Measurements from ENCODE around the gene BPIFB2.

The BPIFB2 gene

DNA sequence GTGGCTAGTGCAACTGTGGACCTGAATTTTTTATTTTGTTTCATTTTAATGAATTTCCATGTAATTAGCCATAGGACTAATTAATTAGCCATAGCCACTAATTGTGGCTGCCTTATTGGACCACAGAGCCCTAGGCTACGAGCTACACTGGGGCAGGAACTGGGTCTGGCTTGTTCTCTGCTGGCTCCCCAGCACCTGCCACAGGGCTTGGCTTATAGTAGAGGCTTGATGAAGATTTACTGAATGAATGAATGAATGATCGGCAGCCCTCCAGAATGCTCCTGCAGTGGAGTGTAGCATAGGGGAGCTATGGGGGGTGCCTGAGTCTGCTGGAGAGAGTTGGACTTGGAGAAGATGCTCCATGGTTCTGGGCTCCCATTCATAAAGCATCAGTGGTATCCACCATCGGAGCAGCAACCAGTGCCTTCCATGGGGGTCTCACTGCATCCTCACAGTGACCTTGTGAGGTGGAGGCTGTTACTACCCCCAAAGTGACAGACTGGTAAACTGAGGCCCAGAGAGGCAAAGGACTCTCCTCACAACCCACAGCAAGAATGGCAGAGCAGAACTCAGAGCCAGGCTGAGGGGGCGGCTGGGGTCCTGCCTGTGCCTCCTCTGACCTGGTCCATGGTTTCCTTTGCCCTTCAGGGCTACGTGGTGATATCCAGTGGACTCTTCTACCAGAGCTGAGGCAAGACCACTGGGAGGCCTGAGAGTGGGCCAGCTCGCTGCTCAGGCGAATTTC, 15.4 kb downstream of the BPIFB2 start:
- DNase-seq = no peak

DNA sequence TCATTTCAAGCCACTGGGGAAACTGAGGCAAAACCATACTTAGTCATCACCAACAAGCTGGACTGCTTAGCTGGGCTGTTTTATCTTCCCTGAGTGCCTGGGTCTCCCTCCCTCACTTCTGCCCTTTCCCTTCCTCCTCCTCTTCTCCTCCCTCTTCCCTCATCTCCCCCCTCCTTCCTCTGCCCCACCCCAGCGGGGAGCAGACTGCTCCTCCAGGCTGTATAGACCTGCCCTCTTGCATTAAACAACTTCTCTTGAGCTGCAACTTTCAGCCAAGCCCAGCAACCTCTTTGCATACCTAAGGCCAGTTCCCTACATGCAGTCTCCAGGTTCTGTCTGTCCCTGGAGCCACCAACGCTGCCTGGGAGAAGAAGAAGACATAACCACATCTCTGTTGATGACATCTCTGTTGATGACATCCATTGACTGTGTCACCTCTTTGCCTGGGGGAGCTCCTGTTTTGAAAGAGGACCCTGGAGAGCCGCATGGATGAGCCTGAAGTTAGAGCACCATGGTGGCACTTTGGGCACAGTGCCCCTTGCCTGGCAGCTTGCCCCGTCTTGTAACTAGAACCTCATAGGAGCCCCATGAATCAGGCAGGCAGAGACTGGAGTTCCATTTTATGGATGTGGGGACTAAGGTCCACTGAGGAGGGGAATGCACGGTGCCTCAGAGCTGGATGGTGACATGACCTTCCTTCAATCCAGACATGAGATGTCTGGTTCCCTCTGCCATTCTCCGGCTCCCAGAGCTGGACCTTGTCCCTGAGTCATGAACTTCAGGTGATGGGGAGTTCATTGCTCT, 16.1 kb downstream of the BPIFB2 start:
- no peak for DNase-seq

DNA sequence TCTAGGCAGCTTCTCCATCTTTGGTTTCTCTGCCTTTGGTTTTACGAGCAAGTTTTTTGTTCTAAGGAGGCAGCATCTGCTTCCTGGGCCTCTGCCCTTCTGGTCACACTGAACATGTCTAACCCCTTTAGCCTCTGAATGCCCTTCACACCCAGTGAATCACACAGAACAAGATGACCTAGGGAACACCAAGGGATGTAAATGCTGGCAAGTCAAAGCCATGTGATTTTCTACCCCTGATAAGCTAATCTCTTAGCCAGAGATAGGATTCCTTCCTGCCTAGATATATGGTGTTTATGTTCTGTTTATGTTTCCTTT, 16.7 kb downstream of the BPIFB2 start:
- DNase-seq = no peak

DNA sequence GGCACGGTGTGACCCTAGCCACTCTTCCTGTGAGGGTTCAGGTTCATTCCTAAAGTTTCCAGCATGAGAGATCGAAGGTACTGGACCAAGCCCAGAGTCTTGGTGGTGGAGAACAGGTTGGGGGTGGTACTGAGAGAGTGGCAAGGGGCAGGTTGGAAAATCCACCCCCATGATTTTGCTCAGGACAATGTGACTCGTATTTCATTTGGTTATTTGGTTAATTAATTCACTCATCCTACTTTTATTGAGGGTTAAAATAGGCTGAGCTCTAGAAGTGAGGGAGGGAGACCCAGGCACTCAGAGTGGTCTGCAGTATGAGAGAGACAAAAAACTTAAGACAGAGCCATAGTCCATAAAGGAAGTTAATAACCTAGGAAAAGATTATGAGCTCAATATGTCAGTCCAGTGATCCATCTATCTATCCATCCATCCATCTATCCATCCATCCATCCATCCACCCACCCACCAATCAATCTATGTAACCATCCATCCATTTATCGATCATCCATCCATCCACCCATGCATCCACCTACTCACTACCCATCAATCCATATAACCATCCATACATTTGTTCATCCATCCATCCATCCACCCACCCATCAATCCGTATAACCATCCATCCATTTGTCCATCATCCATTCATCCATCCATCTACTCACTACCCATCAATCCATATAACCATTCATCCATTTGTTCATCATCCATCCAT, 17.3 kb downstream of the BPIFB2 start:
- DNase-seq = no peak

DNA sequence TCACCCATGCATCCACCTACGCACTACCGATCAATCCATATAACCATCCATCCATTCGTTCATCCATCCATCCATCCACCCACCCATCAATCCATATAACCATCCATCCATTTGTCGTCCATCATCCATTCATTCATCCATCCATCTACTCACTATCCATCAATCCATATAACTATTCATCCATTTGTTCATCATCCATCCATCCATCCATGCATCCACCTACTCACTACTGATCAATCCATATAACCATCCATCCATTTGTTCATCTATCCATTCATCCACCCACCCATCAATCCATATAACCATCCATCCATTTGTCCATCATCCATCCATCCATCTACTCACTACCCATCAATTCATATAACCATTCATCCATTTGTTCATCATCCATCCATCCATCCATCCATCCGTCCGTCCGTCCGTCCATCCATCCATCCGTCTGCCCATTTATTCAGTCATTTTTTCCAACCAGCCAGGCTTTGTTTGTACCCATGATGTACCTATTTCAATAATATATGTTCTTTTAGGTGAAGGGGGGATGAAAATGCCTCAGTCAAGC, 17.9 kb downstream of the BPIFB2 start:
- DNase-seq = no peak

DNA sequence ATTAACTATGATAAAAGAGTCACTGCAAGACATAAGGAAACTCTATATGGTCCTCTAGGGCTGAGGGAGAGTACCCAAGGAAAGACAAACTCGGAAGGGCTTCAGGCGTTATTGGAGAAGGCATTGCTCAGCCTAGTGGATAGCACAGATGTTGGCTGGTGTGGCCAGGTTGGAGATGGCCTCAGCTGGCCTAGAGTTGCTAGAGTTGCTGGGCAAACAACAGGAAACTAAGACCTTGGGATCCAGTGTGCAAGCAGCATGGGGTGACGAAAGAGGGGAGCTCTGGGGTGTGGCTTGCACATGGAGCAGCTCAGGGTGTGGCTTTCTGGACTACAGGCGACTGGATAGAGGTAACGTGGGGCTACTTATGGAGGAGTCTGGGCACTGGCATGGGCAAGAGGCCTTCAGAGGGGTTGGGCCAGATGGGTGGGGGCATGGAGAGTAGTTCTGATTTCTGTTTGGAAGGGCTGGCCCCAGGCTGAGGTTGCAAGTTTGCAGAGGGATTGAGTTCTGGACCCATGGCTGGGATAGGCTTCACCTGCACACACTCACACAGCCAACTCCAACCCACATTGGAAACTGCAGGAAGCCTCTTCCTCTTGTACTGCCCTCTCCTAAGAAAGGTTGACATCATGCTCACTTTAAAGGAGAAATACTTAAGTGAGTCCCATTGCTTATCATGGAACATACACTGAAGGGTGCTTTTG, 18.7 kb downstream of the BPIFB2 start:
- no peak for DNase-seq

DNA sequence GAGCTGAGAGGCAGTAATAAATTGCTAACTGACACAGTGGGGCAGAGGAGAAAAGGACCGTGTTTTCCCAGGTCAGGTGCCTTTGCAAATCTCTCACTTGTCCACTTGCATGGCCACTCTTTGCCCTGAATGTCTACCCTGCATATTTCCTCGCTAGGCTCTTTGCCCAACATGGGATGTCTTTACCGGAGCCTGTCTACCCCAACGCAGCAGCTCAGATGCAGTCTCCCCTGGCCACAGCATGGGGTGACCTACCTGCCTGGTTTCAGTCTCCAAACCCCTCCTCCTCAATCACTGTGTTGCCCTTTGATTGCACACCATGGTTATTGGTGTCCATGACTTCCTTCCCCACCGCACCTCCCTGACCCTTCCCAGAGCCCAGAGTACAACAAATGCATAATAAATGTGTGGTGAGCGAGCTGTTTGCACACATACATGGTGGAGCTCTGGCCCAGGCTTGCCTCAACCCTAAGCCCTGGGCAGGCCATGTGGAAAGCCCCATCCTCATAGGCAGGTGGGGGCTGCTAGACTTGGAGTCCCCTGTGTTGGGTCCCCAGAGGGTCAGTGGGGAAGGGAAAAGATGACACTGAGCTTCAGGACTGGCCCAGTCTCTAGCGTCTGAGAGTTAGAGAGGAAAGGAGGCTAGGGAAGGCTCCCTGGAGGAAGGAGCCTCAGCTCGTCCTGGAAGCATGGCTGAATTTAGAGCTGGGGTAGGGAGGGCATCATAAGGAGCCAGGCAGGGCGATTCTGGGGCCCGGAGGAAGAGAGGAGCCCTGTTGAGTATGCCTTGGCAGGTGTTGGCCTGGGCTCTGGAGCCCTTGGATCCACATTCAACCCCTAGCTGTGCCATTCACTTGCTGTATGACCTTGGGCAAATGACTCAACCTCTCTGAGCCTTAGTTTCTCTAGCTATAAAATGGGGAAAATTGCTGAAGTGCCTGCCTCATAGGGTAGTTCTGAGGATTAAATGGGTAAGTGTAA, 19.6 kb downstream of the BPIFB2 start:
- no peak for DNase-seq

DNA sequence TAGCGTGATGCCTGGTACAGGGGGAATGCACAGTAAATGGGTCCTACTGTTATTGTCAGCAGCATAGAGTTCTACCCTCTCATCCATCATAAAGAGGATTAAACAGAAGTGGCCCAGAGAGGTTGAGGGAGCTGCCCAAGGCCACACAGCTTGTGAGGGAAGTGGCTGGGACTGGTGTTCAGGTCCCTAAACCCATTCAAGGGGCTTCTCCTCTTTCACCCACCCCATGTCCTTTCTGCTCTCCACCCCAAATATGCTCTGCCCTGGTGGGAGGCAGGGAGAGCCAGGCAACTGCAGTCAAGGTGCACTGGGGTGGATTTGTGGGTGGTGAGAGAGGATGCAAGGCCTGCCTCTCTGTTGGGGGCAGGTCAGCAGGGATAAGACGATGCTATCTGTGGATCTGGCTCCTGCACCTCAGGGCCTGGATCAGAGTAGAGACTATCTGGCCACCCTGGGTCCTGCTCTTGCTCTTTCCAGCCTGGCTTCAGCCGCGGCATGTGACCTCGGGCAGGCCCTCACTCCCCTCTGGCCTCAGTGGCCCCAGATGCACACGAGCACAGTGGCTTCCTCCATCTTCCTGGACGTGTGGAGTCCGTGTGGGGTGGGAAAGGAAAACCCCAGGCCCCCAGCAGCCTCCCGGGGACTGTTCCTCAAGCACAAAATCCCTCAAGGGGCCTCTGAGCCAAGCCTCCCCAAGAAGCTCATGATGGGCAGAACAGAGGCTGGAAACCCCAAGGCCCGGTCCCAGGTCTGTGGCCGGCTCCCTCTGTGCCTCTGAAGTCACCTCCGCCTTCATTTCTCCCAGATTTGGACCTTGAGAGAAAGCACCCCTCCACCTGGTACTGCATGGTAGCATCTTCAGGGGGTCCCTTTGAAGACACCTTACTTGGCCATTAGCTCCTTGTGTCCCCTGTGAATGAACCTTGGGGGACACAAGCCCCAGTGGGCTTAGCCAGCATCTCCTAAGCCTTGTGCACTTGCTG, 20.6 kb downstream of the BPIFB2 start:
- DNase-seq = no peak

DNA sequence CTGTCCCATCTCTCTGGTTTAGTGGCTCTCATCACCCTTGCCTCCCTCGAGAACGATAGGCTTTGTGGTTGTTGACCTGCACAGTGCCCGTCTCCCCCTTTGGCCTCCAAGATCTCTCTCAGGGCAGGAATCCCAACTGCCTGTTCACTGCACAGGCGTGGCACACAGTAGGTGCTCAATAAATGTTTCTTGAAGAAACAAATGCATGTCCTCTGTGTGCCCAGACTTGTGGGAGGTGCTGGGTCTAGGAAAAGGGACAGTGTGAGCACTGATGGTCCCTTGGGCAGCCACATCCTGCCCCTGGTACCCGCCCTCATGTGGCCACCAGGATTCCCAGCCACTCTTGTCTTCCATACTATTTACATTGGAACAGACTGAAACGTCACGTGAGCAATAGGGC, 21.4 kb downstream of the BPIFB2 start:
- no peak for DNase-seq

DNA sequence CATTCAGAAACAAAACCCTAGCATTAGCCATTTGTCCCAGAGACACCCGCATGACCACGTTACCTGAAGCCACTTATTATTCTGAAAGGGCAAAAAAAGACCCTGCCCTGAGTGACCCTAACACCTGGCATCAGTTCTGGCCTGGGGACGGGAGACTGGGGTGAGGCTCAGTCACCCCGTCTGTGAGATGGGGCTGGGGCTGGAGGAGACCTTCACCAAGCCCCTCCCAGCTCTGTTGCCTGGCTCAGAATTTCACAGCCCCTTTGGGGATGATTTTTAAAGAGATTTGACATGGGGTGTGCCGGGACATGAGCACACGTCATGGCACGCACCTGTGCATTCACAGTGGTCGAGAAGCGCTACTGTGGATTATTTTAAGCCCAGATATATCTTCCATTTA, 22.6 kb downstream of the BPIFB2 start:
- no peak for DNase-seq

DNA sequence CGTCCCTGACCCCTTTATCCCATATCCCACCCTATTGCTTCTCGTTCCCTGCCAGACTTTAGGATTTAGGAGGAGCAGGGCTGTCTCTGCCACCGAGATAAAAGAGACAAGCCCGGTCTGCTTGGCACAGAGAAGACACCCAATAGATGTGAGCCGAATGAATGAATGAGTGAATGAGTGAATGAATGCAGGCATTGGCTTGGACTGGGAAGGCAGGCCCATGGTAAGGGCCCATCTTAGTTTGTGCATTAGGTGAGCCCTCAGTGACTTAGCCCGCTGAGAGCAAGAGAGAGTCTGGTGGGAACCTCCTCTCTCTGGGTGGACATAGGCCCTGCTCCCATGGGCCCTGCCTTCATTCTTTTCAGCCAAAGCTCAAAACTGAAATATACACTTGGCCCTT, 23.1 kb downstream of the BPIFB2 start:
- DNase-seq = no peak

DNA sequence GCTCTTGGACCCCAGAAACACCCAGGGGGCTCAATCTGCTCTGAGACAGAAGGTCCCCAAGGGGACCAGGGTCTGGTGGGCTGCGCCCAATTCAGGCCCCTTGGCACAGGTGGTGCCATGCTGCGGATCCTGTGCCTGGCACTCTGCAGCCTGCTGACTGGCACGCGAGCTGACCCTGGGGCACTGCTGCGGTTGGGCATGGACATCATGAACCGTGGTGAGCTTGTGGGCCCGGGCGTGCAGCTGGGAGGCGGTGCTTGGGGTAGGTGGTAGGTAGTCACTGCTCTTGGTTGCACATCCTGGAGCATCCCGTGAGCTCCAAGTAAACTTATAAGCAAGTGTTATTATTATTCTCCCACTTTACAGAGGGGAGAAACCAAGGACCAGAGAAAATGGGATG, 24.0 kb downstream of the BPIFB2 start, which contains the start of gene BPIFB6:
Gene BPIFB6, plus strand, starts transcription at position 118 of the 400 bp plus-strand sequence. Its CDS starts 0 bp downstream, at position 118.
- DNase-seq = no peak

DNA sequence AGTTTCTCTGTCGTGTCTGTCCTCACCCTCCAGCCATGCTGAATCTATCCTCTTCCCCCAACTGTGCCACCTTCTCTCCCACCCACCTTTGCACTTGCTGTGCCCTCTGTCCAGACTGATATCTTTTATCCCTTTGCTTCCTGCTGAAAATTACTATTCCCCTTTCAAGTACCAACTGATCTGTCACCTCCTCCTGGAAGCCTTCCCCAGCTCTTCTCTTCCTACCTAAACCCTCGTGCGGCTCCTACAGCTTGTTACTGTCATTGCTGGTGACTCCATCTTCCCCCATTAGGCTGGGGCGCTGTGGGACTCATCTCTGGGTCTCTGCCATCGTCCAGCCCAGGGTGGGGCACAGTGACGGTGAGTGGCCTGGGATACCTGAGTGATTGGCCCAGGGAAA, 25.1 kb downstream of the BPIFB2 start:
- no peak for DNase-seq

DNA sequence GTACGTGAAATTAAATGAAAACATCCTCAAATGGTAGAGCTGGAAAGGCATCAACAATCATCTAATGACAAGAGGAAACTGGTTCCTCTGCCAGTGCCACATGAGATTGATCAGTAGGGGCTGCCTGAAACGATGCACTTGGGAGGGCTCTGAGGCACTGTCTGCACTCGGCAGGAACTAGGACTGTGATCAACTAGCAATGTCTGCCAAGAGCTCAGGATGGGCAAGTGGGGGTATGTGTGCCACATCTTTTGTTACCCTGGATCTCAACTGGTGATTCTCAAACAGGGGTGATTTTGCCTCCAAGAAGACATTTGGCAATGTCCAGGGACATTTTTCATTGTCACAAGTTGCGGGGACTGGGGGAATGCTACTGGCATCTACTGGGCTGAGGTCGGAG, 25.9 kb downstream of the BPIFB2 start:
- no peak for DNase-seq

DNA sequence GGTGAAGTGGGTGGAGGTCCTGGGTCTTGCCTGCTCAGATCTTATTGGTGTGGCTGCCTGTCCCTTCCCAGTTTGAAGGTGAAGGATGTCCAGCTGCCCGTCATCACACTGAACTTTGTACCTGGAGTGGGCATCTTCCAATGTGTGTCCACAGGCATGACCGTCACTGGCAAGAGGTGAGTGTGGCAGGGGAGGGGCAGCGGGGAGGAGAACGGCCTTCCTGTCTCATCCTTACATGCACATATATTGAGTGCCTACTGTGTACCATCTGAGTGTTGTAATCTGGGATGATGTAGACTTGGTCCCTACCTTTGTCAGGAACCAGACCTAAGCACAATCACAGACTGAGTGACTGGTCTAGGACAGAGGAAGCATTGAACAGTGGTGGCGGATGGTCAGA, 26.6 kb downstream of the BPIFB2 start:
- no peak for DNase-seq

DNA sequence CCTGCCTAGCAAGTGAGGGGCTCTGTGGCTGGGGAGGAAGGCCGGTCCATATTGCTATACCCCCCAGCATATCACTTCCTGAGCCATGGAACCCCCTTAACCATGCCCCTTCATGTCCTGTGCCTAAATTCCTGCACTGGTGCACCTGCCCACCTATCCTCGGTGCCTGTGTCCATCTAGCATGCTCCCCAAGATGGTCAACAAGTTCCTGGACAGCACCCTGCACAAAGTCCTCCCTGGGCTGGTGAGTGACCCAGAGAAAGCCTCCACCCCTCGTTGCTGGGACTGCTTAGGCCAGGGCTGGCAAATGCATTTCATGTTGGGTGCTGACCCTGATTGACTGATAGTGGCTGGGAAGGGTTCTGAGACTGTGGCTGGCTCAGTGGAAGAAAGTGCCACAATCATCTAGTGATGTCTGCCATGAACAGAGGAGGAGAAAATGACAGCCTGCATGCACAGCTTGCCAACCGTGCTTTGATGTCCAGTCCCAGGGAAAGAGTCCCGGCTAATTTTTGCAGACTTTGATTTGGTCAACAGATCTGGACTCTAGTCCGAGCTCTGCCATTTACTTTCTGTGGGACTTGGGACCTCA, 27.5 kb downstream of the BPIFB2 start:
- DNase-seq = no peak

DNA sequence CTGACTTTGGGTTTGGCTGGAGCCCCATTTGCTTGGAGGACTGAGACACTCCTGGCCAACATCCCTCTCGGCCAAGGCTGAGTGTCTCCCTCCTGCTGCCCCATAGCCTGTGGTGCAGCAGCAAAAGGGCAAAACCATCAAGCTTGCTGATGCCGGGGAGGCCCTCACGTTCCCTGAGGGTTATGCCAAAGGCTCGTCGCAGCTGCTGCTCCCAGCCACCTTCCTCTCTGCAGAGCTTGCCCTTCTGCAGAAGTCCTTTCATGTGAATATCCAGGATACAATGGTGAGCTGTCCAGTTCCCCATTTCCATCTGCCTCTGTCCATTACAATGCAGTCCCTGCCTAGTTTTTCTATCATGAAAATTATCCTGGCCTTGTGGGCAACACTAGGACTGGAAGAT, 30.0 kb downstream of the BPIFB2 start:
- DNase-seq = no peak

DNA sequence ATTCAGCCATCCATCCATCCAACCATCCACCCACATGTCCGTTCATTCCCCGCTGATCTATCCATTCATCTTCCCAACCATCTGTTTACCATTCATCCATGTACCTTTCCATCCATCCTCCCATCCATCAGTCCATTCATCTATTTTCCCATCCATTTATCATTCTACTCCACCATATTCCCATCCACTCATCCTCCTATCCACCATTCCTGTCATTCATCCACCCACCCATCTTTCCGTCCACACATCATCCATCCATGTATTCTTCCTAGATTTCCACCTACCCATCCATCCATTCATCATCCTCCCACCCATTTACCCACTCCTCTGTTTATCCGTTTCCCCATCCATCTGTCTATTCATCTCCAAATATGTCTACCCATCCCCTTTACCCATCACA, 30.7 kb downstream of the BPIFB2 start:
- DNase-seq = no peak

DNA sequence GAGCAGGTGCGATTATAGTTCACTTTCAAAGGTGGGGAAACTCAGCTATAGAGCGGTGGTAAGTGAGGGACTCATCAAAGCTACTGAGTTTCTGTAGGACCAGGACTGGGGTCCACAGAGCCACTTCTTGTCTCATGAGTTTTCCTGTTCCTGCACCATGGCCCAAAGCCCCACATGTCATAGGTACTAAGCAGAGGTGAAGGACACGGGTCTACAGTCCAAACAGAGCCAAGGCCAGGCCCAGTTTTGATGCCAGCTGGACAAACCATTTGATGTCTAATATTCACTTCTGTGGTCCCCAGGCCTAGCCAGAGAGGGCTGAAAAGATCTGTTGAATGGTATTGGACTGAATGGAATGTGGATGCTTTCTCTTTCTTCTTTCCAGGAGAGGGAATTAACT, 34.9 kb downstream of the BPIFB2 start:
- no peak for DNase-seq

Data from NCI-H146 (cell line).